ENCODE results near the gene PPP1R7.

Gene PPP1R7

DNA sequence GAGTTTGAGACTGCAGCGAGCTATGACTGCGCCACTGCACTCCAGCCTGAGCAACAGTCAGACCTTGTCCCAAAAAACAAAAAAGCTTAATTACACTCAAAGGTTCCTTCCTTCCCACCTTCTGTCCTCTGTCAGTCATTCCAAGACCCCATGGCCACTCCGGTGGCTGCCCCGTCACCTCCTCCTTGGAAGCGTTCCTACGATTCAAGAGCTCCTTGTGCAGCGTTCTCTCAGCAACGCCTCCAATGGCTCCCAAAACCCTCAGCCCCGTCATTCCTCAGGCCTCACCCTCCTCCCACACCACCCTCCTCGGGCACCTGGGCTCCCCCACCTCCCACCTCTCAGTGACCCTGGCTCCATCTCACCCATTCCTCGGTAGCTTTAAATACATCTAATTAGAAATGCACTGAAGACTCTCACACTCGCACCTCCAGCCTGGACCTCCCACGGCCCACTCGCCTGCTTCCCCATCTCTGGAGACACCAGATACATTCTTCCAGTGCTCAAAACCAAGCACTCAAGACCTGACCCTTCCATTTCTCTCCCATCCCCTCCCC lies 9.0 kb upstream of the PPP1R7 start:
- no peak for DNase-seq

DNA sequence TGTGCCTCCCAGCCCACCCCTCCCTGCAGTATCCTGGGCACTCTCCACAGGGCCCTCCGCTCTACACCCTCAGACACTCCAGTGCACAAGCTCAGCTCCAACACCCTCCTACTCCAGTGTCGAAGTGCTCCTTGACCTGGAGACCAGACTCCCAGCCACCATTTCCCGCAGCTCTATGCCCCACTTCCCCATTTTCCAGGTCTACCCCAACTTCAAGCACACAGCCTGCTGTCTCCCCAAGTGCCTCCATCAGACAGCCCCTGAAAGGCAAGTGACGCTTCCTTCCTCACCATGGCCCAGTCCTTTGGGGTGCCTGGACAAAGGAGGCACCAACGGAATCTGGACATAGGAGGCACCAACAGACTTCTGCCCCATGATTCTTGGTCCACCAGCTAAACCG lies 8.2 kb upstream of the PPP1R7 start:
- no peak for DNase-seq

- no peak for DNase-seq
Observed at GRCh38 chr2:241142593-241142992, 7.7 kb upstream of the PPP1R7 start.

DNA sequence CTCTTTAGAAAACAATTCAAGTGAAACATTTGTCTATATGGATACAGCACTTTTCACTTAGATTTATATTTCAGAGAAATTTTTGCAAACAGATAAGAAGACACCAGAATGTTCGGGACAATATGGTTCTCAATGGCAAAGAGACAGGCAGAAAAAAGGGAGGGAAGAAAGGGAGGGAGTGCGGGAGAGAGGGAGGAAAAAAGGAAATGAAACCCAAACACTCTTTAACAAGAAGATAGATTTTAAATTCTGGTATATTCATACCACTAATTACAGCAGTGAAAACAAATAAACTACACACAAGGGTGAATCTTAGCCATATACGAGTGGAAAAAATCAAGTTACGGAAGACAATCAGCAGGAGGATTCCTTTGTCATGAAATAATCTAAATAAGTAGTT lies 4.0 kb upstream of the PPP1R7 start:
- DNase-seq: no peak

DNA sequence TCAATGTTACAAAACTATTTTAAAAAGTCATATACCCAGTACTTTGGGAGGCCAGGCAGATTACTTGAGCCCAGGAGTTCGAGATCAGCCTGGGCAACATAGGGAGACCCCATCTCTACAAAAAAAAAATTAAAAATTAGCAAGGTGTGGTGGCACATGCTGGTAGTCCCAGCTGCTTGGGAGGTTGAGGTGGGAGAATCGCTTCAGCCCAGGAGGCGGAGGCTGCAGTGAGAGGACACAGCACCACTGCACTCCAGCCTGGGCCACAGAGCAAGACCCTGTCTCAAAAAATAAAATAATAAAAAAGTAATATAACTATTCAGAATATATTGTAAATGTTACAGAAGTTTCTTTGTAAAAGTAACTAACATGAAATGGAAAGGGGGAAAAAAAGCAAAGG lies 2.9 kb upstream of the PPP1R7 start:
- DNase-seq: no peak

GRCh38 chr2:241148239-241148638 lies 2.0 kb upstream of the PPP1R7 start:
- no peak for DNase-seq

- DNase-seq: peak; percentile 97
Observed at GRCh38 chr2:241148891-241149674, 1.2 kb upstream of the PPP1R7 start, which contains the start of gene PASK. PASK (minus strand) TSS chr2:241149472; CDS start chr2:241143032, 6,440 bp downstream.

DNA sequence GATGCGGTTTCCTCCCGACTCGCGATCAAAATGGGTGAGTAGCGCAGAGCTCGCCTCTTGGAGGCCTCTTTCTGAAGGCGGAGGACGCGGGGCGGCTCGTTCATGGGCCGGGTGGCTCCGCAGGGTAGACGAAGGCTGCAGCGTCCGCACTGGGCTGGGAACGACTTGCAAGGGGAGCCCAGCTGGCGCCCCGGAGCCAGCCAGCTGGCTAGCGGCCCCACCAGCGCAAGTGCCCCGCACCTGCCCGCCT lies 667 bp upstream of the PPP1R7 start:
- DNase-seq: no peak

DNA sequence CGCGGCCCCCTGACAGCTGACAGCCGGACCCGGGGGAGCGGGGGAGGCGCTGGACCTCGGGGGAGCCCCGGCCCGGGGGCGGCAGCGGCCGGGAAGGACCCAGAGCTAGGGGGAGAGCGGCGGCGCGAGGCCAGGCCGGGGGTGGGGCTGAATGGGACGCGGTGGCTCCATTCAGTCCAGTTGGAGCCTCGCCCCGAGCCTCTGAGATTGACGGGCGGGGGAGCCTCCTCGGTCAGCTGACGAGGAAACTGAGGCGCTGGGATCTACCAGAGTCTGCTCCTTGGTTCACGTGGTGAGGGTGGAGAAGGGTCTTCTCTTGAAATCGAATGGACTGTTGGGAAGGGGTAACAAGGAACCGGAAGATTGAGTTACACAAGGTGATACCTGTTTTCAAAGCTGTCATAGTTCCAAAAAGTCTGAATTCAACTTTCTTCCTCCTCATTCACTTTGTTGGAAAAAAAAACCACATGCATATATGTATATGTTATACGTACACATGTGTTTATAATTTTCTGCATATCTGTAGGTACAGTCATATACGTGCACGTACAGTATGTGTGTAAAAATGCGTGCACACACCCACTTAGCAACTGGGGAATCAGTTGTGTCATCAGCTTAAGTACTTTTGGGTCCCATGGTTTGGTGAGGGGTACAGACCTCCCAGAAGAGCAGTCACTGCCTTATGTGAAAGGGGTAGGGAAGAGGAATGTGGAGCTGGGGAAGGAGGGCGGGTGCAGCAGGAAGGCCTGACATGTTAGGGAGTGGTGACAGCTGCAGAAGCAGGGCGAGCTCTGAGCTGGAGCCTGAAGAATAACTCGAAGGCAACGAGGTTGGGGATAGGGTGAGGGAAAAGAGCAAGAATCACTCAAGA lies 628 bp downstream of the PPP1R7 start:
- no peak for DNase-seq

DNA sequence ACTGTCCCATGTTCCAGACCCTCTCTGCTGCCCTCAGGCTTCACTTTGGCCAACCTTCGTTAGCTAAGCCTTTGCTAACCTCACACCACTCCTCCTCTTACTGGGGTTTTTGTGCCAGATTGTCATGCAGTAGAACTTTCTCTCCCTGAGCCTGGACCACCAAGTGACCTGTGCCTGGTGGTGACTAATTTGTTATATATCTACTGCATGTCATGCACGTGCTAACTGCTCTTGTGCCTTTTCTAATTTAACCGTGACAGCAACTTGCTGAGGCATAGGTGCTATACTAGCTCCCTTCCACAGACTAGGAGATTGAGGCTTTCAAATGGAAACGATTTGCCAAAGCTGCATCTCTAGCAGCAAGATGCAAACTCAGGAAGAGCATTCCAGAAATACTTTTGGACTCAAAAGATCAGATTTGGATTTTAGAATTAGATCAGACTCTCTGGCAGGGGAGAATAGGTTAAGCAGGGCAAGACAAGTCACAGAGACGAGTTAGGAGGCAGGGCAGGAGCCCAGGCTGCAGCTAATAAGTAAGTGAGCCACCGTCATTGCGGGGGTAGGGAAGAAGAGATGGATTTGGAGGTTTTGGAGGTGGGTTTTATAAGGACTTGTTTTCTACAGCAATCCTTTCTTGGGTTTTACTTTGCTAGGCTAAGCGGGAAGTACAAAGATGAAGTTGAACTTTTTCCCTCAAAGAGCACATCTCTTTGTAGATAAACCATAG lies 1.8 kb downstream of the PPP1R7 start:
- DNase-seq: no peak

GRCh38 chr2:241153616-241154015 lies 3.3 kb downstream of the PPP1R7 start:
- DNase-seq: no peak

DNA sequence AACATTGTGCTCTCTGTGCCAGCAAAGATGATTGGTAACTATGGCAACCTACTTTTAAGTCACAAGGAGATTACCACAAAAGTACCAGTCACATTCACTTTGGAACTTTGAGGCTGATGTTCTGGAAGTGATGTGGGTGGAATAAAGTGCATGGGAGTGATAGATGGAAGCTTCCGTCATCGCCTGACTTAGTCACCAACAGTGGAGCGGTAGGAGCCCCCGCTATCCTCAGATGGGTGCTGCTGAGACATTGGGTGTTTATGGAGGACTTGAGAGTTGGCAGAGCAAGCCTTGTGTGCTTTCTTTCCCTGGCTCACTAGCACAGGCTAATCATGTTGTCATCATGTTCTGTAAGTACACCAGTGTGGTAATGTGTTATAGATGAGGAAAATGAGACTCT lies 4.6 kb downstream of the PPP1R7 start:
- peak; percentile 8 for DNase-seq

- DNase-seq: no peak
Observed at GRCh38 chr2:241155936-241156335, 5.7 kb downstream of the PPP1R7 start.

- no peak for DNase-seq
Observed at GRCh38 chr2:241156971-241157441, 6.7 kb downstream of the PPP1R7 start.

GRCh38 chr2:241157841-241158545 lies 7.7 kb downstream of the PPP1R7 start:
- DNase-seq: no peak

GRCh38 chr2:241158546-241158900 lies 8.3 kb downstream of the PPP1R7 start:
- no peak for DNase-seq

- DNase-seq: no peak
Observed at GRCh38 chr2:241159116-241159515, 8.8 kb downstream of the PPP1R7 start.

DNA sequence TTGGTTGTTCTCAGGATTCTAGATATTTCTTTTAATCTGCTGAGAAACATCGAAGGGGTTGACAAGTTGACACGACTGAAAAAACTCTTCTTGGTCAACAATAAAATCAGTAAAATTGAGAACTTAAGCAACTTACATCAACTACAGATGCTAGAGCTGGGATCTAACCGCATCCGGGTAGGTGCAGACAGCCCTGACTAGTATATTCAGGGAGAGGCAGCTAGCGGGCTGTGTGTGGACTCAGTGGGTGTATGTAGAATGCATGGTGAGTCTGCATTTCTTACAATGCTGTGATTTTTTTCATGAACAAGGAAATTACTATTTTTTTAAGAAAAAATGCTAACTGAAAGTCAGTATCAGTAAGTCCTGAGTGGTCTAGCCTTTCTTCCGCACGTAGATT lies 10.1 kb downstream of the PPP1R7 start:
- no peak for DNase-seq

DNA sequence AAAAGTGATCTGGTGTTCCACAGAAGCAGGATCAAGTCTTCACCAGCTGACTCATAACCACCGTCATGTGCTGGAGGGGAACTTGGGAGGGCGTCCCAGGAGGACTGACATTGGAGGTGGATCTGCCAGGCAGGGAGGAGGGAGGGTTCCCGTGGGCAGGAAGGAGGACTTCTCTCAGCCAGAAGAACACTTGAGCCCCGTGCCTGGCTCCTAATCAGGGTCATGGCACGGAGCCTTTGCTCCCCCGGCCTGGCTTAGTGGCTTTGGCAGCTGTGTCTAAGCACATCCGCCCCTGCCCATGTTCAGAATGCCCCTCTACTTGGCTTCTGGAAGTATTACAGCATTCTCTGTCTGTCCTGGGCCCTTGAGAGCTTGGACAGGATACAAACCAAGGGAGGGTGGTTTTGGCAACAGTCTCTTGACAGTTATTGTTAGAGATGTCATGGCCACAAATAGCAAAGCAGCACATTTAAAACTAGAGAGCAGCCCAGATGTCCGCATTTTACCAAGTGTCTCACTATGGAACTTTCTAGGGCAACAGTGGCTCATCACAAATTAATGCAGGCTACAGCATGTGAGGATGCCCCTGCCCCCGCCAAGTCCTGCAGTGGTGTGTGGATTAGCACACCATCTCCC lies 11.5 kb downstream of the PPP1R7 start:
- no peak for DNase-seq

- no peak for DNase-seq
Observed at GRCh38 chr2:241163601-241164118, 13.4 kb downstream of the PPP1R7 start.

GRCh38 chr2:241168366-241168765 lies 18.1 kb downstream of the PPP1R7 start:
- DNase-seq: no peak

DNA sequence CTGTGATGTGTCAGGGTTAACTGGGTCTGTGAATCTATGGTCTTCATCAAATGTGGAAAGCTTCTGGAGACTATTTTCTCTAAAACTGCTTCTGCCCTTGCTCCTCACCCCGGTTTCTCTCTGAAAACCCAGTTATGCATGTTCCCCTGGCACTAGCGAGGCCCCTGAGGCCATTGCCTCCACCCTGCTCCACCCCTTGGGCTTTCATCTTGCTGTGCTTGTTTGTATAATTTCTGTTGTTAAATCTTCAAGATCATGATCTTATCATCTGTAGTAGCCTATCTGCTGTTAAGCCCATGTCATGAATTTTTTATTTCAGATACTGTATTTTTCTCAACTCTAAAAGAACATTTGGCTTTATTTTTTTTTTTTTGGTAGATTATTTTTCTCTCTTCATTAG lies 23.3 kb downstream of the PPP1R7 start:
- DNase-seq: no peak

Data from activated CD4-positive, alpha-beta T cell treated with anti-CD3 and anti-CD28 coated beads, Interleukin-2, amount 50 U/mL, for 16 hours (primary cell).